ENCODE measurements around the gene SLC35F4. TPM values are rescaled to one million over a fixed set of nuclear protein-coding genes. Genes with fewer than 3 reads are reported as not detected.

Gene SLC35F4
- total RNA-seq, 4 donors from 2014 or later: 0.88 to 2.3 TPM; not detected in 2

GRCh38 chr14:57526942-57527341 is 338.9 kb downstream of the SLC35F4 start:
- peaks cover 0 to 4% of the 10 kb centered on the region in 2 donors for H3K9me3 ChIP-seq
- no peaks in the 10 kb centered on the region for H3K4me1 ChIP-seq
- no peak overlapping the region for H3K27ac ChIP-seq
- TF ChIP-seq CTCF (IDR thresholded peaks at IDR 0.05): no peak
- no peak for TF ChIP-seq POLR2A (IDR thresholded peaks at IDR 0.05)
- no peak overlapping the region for H3K4me3 ChIP-seq
- H3K36me3 ChIP-seq: no peaks in the 10 kb centered on the region
- no peaks in the 10 kb centered on the region for H3K27me3 ChIP-seq
- no peak for DNase-seq
- intact Hi-C loops (cut with DNase I; ENCODE audit: low total_unique reads): no loop called here

GRCh38 chr14:57519043-57519442 is 346.8 kb downstream of the SLC35F4 start:
- H3K4me3 ChIP-seq: no peak overlapping the region
- H3K36me3 ChIP-seq: no peaks in the 10 kb centered on the region
- no peak for DNase-seq
- H3K27me3 ChIP-seq: no peaks in the 10 kb centered on the region
- H3K9me3 ChIP-seq: peaks cover 0 to 4% of the 10 kb centered on the region in 2 donors
- TF ChIP-seq CTCF (IDR thresholded peaks at IDR 0.05): no peak
- no peak for TF ChIP-seq POLR2A (IDR thresholded peaks at IDR 0.05)
- no peak overlapping the region for H3K27ac ChIP-seq
- H3K4me1 ChIP-seq: no peaks in the 10 kb centered on the region
- intact Hi-C loops (cut with DNase I; ENCODE audit: low total_unique reads): no loop called here
